Measurements from ENCODE around the gene ATP2B1. TPM values are rescaled to one million over a fixed set of nuclear protein-coding genes. Genes with fewer than 3 reads are reported as not detected.

ATP2B1 gene
- total RNA-seq, 1 experiment from 2014 or later, result 36.4 TPM

DNA sequence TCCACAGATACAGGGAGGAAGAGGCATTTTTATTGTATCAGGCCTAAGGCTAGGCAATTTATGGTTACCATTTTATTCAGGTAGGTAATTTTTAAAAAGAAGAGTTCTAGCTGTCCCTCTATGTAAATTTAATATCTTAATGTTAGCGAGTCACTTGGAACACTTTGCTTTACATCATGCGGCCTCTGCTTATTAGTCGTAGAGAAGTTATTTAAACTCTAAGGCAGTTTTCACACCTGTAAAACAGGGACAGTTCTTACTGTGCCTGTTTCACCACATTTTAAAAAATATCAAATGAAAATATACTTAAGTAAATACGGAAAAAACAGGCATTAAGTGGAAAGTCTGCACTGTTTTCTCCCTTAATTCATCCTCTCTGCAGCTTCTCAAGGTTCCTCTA is 111.4 kb downstream of the ATP2B1 start:
- no peak for DNase-seq (ENCODE audit: low read depth)

DNA sequence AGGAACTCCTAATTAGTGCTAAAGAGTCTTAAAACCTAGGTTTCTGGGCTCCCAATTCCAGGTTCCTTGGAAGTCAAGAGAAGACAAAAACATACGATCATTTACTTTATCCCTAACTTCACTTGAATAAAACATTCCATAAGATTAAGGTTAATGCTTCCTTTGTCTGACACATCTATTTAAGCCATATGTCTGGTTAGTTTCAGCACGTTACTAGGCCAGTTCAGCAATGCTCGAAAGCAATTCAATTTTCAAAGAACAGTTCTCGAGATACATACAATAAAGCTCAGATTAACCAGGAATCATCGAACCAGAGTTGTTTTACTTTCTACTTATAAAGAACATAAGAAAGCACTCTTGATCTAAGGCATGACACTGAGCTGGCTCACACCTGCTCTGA is 114.8 kb downstream of the ATP2B1 start:
- DNase-seq (ENCODE audit: low read depth), result no peak

DNA sequence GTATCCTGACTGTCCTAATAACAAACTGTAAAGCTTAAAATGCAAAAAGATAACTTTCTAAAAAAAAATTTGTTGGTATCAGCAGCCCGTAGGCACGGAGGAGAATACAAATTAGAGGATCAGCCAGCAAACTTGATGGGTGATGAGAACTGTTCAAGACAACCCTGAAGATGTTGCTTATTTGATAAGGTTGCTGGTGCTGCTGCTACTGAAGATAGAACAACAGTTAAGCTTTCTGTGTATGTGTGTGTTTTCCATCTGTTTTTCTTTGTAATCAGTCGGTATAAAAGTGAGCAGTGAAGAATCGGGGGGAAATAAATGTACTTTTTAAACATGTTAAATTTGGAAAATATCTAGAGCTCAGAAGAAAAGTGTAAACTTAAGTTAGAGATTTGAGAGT is 115.4 kb downstream of the ATP2B1 start:
- DNase-seq (ENCODE audit: low read depth), result no peak

DNA sequence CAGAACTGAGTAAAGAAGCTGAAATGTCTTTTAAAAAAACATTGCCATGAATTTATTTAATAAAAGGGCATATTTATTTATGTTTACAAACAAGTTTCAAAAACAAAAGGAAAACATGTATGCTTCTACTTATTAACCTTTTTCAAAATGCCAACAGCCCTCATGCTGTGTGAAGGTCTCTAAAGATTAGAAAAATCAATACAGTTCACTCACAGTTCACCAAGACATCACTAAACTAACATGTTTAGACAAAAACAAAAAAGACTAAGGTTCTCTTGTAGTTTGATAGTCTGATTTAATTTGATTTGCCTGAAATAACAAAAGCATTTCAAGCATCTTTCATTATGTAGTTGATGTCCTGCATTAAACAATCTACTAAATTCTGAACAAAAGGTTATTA is 118.9 kb downstream of the ATP2B1 start:
- no peak for DNase-seq (ENCODE audit: low read depth)

DNA sequence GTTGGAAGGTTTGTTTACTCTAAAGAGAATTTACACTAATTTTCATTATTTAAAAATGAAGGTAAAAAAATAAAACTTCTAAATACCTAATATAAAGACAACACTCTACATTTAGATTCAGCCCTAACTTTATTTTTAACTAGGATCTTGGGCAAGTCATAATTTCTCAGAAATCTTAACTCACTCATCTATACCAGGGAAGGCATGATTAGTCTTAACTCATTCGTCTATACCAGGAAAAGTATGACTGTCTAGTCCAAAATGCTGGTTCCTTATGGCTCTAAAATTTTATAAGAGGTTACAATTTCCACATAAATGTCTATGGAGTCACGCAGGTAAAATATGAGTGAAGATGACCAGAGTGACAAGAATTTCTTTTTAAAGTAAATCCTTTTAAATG is 130.1 kb downstream of the ATP2B1 start:
- no peak for DNase-seq (ENCODE audit: low read depth)

DNA sequence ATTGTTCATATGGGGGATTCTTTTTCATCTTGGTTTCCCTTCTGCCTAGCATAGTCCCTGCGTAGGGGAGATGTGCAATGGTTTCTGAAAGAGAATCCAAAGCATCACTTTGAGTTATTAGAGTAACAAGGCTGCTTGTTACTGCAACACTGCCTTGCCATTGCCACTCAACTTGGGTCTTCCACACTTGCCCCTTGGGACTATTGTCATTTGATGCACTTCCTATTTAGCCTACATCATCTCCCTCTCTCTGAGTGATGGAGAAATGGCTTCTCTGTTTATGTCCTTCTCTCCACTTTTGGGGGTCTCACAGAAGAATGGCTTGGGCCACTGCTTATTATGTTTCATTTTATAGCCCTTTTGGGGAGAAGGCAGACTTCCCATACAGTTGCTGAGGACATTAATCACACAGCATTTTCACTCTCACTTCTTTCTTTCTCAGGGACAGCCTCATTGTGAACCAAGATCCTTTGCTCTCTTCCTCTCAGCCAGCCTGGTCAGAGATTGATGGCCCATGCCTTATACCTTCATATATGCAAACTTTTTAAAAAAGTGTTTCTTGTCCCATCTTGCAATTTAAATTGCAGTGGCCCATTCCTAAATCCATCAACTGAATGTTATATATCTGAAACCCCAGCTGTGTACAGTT is 131.9 kb downstream of the ATP2B1 start:
- DNase-seq (ENCODE audit: low read depth), result no peak

DNA sequence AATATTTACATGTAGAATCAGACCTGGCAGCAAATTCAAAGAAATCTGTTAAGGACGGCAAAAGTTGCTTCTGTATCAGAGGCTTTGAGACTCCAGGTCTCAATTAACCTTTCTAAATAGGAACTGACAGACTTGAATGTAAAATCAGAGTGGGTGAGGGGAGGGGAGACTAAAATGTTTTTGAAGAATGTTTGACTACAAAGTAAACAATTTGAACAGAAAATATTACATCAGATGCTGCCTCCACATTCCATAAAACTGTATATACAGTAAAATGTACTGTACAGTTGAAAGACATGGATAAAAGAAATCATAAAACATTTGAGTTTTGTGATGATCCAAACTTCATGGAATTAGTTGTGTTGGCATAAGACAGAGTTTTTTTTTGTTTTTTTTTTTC is 133.3 kb downstream of the ATP2B1 start:
- no peak for DNase-seq (ENCODE audit: low read depth)

DNA sequence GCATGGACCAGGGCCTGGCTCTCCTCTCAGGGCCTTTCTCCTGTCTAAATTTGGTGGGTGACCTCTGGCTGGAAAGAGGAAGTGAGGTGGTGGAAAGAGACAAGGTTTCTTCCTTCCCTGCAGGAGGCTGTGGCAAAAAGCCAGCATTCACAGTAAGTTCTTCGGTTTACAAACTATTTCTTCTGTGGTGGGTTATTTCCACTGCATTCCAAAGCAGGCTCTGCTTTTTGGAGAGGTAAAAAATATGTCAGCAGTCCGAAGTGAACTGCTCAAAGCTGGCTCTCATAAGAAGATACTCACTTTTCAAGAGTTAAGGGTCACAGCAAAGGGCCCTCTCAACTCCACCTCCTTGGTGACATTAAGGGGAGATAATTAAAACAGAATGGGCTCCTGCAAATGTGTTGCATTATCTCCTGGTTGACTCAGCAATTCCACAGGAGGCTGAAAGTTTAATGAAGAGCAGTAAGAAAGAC is 133.9 kb downstream of the ATP2B1 start:
- DNase-seq (ENCODE audit: low read depth), result peak; percentile 84

DNA sequence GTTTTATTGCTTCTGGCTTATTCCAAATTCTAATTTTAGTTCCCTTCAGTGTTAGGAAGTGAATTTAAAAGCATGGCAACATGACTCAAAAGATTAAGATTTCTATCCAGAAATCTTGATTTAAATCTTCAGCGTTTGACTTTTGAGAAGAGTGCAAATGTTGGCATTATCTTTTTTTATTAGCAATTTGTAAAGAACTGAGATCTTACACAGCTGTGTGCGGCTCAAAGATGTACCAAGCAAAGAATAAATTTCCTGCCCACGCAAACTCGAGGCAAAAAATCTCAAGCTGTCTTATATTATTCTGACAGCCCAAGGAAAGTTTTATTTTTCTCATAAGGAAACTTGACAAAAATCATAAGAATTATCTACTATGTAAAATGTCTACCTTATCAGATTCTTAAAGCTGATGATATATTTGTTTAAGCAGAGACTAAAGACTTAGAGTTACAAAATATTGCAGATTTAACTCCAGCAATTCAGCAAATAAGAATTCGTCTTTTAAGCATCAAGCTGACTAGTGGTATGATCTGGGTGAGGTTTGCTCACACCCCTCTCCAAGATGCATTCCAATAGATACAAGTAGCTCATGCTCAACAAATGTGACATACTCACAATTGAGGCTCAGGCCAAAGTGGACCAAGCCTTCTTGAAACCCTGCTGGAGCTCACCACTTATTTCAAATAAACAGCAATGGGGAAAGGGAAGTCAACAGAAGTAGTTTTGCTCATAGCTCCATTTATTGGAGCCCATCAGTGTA is 135.4 kb downstream of the ATP2B1 start:
- no peak for DNase-seq (ENCODE audit: low read depth)

DNA sequence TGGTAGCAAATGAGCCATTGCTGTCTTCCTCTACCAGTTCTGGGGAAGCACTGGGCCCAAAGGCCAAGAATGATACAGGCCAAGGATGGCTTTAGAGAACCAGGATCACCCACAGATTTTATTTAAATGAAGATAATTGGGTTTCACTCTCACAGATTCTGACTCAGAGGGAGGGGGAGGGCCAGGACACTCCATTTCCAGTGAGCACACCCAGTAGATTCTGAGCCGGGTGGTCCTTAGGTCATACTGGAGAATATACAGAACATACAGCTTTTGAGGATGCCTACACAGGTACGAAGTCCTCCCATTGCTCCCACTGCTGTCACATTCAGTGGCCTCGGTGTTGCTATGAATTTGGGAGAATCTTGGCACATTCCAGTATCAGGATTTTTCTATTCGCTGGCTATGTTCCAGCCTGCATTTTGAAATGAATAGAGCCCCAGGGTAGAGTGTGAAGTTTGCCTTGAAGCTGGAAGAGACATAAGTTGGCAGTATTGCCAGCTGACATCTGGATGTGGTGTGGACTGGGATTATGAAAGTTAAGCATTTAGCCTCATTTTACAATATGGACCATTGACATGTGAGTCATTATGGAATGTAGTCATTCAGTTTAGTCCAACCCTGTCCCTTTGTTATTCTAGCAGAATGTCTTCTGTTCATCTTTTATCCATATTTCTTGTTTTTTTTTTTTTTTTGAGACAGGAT is 137.0 kb downstream of the ATP2B1 start:
- peak; percentile 65 for DNase-seq (ENCODE audit: low read depth)

DNA sequence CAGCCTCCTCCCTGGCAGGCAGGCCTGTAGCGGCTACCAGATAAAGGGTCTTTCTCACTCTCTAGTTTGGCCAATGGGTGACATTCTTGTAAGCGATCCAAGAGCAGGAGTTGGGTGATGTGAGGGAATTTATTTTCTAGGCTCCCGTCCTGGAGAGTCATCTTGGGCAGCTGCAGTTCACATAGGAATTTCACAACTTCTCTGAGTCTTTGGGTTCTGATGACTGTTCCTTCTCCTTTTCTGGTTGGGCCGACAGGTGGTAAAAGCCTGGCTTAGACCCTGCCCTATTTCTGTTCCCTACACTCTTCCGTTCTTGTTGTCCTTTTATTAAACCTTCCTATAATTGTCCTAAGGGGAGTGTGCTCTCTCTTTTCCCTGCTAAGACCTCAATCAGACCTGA is 140.2 kb downstream of the ATP2B1 start:
- no peak for DNase-seq (ENCODE audit: low read depth)

DNA sequence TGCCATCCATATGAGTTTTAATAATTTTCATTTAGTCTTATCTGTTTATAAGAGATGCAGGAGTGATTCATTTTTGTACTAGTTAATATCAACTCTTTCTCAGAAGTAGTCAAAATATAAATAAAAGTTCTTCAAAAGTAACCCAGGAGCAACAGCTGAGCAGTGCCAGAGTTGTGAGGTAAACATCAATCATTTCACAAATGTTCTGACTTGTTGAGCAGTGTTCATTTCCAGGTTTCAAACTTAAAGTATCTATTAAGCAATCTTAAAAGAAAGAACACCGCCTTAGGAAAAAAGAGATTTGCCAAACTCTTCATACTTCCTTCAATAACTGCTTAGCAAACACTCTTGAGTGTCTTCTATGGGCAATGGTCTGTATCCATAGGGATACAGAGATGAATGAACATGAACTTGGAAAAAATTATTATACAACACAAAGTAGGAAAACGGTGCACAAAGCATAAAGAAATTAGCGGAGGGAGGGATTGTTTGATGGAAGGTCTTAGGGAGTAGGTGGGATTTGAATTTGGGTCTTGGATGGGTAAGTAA is 140.9 kb downstream of the ATP2B1 start:
- no peak for DNase-seq (ENCODE audit: low read depth)

DNA sequence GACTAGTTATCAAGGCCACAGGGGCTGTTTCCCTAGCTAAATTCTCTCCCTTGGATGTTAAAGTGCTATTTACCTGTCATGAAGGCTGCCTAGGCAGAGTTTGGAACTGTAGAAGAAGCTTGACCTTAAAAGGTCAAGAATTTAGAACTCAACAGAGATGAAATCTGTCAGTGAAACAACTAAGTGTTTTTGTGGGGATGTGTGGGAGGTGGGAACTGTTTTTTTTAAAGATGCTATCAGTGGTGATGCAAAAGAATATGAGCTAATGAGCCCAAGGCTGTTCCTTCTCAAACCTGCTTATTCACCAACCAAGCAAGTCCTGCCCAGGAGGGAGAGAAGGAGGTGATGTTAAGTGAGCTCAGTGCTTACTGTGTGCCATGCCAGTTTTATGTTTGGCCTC is 142.0 kb downstream of the ATP2B1 start:
- DNase-seq (ENCODE audit: low read depth), result peak; percentile 78

DNA sequence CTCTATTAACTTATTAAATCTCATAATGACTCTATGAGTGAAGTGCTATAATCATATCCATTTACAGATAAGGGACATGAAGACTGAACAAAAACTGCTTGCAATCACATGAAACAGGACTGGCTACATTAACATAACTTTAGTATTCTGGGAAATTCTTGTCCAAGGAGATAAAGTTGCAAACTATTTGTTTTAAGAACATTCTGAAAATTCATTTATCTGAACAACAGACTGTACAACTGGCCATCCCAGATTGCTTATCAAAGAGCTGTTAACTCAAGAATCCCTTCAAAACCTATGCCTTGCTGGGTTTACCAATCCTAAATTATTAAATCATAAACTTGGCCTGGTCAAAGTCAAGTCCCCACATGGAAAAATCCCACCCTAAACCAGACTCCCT is 143.6 kb downstream of the ATP2B1 start:
- DNase-seq (ENCODE audit: low read depth), result no peak

DNA sequence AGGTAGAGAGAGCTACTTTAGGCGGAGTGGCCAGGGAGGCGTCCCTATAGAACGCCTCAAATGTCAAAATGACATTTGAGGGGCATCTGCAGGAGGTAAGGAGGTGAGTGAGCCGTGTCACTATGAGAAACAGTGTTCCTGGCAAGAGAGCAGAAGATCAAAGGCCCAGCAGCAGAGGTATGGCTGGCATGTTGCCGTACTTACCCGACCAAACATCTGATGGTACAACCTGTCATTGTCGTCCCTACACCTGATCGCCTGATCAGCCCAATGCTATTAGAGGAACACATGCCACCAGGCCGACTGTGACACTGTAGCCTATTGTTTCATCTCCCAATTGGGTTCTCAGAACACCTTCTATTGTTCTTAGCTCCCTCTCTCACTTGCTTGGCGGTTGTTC is 148.9 kb downstream of the ATP2B1 start:
- DNase-seq (ENCODE audit: low read depth), result no peak

DNA sequence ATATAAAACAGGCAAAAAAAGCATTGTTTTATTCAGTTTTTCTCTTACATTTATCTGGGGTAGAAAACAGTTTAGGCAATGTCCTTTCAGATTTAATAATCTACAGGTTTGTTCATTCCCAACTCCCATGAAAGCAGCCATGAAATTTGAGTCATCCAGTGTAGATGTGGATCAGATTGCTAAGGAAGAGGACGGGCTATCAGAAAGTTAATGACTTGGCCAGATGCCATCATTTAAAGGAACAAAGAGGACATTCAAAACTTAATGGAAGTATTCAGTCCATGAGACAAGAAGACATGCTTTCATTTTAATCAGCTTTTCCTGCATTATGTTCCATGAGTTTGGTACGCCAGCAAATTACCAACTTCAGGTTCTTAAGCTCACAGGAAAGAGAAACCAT is 151.7 kb downstream of the ATP2B1 start:
- peak; percentile 81 for DNase-seq (ENCODE audit: low read depth)

DNA sequence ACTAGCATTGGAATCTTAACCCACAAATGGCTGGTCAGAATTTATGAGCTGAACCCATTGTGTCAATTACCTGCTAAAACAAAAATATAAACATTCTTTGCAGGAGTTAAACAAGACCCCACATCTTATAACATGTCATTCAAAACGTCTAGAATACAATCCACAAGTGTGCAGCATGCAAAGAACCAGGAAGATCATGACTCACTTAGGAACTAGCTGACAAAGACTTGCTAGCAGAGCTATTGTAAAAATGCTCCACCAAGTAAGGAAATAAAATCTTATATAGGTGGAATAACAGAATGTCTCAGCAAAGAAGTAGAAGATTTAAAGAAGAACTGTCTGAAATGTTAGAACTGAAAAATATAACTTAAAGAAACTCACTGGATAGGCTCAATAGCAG is 156.3 kb downstream of the ATP2B1 start:
- DNase-seq (ENCODE audit: low read depth), result peak; percentile 22

DNA sequence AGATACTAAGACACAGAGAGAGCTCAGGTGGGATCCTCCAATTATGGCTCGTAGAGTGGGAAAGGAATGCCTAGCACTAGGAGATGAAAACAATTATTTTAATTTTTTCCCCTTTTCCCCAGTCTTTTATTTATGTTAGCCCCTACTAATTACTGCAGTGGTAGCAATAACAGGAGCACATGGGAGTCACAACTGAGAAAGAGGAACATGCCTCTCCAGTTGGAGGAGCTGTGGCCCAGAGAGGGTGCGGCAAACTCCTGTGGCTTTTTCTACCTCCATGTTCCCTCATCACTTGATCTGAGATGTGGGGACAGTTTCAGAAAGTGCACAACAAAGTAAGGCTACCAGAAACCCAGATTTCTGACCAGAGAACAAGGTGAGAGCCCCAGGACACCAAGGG is 156.9 kb downstream of the ATP2B1 start:
- DNase-seq (ENCODE audit: low read depth), result no peak

DNA sequence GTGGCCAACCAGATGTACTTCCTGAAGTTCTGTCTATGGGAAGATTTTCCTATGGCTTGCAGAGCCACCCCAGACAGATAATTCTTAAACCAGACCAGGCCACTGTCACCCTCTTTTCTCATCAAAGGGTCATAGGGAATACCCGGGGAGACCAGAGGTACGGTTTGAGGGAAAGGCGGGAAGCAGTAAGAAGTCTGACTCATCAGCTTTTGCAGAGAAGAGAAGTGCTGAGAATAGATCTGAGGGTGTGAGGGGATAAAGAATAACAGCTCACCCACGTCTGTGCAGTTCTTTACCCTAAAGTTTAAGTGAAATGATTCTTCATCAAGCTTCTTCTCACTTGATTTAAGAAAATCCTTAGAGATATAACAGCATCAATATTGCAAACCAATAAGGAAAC is 161.5 kb downstream of the ATP2B1 start:
- no peak for DNase-seq (ENCODE audit: low read depth)

DNA sequence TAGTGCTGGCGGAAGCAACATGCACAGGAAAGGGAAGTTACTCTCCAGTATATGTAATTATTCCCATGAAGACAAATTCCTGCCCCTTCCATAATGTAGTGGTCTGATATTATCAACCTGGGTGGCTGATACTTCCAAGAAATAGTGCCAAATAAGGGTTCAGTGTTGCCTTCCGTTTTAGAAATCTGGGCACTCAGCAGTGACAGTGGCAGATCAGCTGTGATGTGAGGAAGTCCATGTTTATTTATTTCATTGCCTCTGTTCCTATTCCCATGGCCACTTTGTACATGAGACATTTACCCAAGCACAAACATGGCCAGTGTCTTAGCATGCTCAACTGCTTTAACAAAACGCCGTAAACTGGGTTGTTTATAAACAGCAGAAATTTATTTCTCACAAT is 162.5 kb downstream of the ATP2B1 start:
- no peak for DNase-seq (ENCODE audit: low read depth)

DNA sequence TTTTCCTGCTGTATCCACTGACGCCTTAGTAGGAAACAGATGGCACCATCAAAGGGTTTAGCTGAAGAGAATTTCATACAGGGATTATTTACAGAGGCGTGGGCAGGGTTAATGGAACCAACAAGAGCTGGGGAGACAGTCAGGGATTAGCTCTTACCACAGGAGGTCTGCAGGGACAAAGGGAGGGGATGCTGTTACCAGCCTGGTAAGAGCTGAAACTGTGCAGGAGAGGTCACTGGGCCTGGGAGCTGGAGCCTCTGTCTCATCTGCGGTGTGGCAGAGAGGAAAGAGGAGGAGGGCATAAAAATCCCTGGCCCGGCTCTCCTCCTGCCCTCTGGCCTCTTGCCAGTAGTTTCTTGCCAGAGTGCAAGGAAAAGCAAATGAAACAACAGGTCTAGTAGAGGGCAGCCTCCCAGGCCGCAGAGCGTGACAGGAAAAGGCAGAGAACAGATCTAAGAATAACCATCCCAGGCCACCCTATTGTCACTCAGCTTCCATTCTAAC is 163.9 kb downstream of the ATP2B1 start:
- peak; percentile 93 for DNase-seq (ENCODE audit: low read depth)

DNA sequence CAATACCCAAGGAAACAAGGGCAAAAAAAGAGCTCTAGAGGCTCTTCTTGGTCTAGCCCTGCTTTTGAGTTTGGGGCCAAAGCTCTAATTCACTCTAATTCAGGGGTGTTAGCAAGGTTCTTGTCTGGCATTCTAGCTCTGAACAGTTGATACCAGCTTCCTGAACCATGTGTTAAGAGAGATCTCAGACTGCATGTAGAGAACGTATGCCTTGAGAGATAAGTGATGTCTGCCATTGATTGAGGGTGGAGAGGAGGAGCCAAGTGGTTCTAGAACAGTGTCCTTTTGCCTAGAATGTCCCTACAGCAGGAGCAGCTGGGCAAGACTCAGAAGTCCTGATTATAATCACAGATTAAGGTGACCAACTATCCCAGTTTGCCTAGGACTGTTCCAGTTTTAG is 164.6 kb downstream of the ATP2B1 start:
- DNase-seq (ENCODE audit: low read depth), result no peak

Data from M059J (cell line).